GM19463 (cell line): Measurements from ENCODE around the gene TRIM39.
A peak's percentile ranks its signal among the peaks of the same experiment; 100 is the strongest.

Experiments
- ATAC-seq: cut with Tn5 transposase; IDR thresholded peaks from one replicate; pipeline ENCODE4 v1.9.1; 2021; ENCODE audit warnings: mild to moderate bottlenecking, moderate library complexity; ENCODE audit not compliant: unreplicated experiment

The TRIM39 gene

DNA sequence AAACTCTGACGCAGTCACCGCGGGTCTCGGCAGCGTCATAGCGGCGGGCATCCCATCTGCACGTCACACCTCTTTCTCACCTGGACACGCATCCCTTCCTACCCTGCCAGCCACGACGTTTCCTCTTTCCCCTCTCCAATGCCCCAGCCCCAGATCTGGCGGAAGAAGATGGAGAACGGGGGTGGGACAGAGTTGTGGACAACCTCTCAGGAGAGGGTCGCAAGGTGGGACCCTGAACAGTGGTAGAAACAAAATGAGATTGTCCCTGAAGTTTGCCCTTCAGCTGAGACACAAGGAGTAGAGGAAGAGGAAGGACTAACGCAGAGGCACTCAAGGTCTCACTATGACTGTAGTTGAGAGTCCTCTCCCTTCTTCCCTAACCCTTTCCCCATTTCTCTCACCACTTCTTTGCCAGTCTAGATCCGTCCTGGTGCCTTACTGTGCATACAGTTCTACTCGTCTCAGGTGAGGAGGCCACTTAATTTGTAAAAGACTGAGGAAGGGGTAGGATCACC, 562 bp downstream of the TRIM39 start:
- no peak for ATAC-seq

DNA sequence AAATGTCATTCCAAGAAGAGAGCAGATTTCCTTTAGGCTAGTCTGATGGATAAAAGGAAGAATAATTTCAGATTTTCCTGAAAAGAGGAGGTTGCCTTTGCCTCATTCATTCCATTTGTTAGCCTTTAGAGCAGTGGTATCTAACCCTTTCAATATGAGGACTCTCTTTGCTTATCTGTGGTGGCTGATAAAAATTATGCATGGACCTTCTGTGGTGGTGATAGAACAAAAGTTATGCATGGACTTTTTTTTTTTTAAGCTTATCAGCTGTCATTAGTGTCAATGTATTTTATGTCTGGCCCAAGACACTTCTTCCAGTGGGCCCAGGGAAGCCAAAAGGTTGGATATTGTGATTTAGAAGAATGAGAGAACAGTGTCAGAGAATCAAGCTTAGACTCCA, 1.7 kb downstream of the TRIM39 start:
- ATAC-seq, result no peak

DNA sequence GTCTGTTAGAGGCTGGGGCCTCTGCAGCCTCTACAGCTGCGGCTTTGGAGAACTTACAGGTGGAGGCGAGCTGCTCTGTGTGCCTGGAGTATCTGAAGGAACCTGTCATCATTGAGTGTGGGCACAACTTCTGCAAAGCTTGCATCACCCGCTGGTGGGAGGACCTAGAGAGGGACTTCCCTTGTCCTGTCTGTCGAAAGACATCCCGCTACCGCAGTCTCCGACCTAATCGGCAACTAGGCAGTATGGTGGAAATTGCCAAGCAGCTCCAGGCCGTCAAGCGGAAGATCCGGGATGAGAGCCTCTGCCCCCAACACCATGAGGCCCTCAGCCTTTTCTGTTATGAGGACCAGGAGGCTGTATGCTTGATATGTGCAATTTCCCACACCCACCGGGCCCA, 2.6 kb downstream of the TRIM39 start:
- ATAC-seq, result no peak

DNA sequence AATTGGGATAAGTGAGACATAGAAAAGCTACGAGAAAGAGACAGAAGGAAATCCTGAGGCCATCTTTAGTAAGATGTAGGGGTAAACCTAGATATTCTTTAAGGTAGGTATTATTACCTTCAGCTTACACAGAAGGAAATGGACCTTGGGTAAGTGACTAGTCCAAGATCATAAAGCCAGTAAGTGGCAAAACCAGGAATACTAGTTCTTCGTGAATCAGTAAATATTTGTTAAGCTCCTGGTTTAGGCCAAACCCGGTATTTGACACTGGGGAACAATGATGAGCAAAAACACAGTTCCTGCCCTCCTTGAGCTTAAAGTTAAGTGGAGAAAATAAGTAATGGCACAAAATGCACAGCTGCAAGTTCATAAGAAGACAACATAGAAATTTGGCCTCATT, 5.3 kb downstream of the TRIM39 start:
- ATAC-seq, result no peak

DNA sequence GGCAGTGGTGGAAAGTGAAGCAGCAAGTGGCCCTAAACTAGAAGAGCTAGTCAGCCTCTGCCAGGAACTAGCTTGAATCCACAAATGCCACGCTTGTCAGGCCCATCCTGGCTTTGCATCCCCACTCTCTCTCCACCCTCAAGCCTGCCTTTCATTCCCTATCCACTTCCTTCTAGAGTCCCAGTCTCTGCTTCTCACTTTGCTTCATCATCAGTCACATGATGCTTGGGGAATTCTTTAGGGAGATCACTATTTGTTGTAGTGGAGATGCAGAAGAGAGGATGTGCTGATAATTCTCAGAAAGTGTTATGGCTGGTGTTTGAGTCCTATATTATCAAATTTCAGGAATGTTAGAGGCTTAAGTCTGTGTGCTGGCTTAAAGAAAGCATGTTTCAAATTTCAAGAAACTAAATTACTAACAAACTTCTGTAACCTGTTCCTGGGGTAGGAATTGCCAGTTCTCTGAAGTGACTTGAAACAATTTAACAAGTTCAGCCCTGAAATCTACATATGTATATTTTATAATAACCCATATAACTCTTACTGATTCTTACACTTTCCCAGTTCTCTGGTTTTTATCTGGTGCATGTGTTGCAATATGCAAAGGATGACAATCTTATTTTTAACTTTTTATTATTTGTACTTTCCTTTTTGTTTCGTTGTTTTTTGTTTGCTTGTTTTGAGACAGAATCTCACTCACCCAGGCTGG, 7.5 kb downstream of the TRIM39 start:
- no peak for ATAC-seq

DNA sequence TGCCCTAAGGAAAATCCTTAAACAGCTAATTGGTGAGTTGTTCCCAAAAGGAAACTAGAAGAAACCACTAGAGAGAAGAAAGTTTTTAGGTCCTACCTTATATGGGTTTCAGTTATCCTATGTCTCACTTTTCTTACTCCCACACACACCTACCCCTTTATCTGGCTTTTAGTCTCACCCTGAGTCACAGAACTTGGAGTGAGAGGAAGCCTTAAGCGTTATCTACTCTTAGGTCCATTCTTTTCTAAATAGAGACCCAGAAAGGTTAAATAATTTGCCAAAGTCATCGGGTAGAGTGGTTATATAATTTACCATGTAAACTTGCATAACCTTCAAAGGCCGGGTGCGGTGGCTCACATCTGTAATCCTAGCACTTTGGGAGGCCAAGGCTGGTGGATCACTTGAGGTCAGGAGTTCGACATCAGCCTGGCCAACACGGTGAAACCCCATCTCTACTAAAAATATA, 13.9 kb downstream of the TRIM39 start:
- no peak for ATAC-seq

DNA sequence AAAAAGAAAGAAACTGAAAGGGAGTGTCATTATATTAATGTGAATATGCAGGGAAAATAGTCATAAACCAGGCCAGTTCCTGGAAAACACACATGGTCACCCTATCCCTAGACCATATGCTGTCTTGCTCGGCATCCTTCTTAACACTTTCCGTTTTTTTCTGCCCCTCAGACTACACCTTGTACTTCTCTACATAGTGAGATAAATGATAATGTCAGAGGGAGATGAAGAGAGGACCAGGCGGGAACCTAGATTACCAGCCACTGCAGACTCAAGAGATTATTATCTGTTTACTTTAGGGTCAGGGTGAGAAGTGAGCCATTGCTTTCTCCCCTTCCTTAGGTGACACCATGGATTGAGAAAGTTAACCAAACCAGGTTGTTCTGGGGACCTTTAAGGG, 14.5 kb downstream of the TRIM39 start:
- ATAC-seq, result no peak

DNA sequence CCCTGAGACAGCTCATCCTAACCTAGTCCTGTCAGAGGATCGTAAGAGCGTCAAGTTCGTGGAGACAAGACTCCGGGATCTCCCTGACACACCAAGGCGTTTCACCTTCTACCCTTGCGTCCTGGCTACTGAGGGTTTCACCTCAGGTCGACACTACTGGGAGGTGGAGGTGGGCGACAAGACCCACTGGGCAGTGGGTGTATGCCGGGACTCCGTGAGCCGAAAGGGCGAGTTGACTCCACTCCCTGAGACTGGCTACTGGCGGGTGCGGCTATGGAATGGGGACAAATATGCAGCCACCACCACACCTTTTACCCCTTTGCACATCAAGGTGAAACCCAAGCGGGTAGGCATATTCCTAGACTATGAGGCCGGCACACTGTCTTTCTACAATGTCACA, 15.0 kb downstream of the TRIM39 start:
- ATAC-seq, result no peak

DNA sequence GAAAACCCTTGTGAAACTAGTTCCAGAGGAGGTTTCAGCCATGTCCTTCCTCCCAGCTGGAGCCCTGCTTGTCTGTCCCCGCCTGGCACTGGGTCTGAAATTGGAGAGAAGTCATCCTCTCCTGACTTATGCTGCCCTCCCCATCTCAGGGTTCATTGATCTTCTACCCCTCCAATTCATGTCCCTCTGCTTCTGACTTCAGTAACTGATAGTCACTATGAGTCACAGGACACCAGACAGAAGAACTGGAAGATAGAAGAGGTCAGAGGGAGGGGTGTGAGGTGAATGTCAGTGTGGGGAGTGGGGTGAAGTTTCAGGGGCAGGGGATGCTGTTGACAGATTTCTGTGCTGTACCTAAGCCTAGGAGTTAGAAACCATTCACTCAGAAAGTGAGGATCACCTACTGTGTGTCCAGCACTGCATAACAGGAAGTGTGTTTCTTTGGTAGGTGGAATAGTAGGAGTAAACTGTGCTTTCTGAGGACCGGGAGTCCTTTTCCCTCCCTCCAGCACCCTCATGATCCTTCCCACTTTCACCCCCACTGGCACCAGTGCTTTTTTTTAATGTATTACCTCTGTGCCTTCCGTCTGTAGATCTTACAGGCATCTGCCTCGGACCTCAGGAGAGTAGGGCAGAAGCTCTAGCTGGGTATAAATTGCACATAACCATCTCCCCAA, 17.6 kb downstream of the TRIM39 start:
- no peak for ATAC-seq

DNA sequence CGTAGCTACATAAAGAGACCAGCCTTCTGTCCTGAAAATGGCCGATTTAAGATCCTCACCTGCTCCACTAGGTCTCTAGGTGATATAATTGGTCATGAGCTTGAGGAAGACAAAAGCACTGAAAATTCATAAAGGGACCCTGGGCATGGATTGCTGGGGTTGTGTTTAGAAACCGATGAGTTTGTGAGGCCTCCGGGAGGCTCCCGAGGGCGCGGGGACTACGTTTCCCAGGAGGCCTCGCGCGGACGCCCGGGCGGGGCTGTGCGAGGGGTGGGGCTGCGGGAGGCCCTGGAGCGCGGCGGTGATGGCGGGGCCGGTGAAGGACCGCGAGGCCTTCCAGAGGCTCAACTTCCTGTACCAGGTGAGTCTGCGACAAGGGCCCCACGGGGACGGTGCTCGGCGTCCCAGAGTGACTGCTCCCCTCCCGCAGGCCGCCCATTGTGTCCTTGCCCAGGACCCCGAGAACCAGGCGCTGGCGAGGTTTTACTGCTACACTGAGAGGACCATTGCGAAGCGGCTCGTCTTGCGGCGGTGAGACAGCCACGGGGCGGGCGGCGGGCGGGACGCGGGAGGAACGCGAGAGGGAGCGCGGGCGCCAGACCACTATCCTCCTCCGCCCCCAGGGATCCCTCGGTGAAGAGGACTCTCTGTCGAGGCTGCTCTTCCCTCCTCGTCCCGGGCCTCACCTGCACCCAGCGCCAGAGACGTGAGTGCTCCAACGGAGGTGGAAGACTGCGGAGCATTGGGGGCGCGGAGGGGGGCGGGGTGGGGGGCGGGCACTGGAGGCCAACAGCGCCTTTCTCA, 18.3 kb downstream of the TRIM39 start, which contains the start of gene RPP21:
RPP21 (plus strand) TSS at position 289 of the 804 bp plus-strand sequence; CDS start at position 305, 16 bp downstream.
- ATAC-seq, result peak; percentile 94

DNA sequence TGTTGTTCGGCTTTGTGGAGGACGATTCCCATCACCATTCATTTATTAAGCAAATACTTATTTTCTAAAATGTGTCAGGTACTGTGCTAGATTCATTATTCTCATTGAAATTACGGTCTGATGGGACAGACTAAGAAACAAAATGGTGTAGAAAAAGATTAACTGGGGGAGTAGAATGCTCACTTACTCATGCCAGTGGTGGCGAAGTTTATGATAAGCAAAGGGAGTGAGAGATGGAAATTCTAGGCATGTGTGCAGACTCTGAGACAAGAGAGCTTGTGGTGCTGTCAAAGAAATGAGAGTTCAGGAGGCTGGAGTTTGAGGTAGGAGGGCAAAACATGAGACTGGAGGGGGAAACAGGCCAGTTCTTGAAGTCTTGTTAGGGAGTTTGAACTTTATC, 19.1 kb downstream of the TRIM39 start:
- ATAC-seq, result no peak

DNA sequence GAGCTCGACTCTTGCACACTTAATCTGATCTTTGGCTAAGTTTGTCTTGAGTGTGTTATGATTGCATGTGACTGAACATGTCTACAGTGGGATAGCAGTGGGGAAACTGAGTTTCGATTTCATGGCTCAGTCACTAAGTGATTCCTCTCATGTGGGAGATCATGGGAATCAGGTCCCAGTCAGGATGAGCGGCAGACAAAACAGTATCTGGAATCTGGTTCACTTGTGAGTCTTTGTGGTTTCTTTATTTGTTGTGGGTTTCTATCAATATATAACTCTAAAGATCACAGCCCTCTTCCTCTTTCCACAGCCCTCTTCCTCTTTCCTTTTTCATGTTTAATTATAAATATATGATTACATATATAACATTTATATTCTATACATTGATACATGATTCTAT, 22.2 kb downstream of the TRIM39 start:
- no peak for ATAC-seq

DNA sequence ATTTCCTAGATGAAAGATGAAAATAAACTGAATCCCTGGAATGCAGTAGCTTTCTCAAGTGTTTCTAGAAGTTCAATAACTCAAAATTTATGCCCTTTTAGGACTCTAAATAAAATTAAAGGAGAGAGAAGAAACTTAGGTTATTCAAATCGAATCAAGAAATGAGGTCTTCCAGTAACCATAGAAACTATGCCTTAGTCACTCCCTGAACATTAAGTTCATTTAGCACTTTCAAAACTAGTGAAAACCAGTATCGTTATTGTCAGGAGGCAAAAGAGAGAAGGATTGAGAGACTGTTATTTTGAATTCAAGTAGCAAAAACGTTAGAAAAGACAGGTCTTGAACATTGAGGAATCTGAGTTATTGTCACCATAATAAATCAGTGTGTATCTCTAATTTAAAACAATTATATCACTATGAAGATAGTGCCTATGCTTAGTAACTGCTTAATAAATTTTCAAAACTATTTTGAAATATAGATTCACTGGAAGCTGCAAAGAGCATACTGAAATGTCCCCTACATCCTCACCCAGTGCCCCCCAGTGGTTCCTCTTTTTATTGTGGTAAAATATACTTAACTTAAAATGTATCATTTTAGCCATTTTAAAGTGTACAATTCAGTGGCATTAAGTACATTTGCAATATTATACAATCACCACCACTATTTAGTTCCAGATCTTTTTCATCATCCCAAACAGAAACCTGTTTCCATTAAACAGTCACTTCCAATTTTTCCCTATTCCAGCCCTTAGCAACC, 22.9 kb downstream of the TRIM39 start:
- no peak for ATAC-seq

DNA sequence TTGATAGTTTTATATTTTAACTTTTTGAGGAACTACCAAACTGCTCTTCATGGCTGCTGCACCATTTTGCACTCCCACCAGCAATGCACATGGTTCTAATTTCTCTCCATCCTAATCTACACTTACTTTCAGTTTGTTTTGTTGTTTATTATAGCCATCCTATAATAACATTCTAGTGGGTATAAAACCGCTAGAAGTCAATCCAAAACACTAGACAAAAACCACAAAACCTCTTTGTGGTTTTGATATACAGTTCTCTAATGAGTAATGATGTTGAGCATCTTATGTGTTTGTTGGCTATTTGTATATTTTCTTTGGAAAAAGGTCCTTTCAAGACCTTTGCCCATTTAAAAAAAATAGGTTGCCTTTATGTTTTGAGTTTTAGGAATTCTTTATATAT, 23.8 kb downstream of the TRIM39 start:
- ATAC-seq, result no peak

DNA sequence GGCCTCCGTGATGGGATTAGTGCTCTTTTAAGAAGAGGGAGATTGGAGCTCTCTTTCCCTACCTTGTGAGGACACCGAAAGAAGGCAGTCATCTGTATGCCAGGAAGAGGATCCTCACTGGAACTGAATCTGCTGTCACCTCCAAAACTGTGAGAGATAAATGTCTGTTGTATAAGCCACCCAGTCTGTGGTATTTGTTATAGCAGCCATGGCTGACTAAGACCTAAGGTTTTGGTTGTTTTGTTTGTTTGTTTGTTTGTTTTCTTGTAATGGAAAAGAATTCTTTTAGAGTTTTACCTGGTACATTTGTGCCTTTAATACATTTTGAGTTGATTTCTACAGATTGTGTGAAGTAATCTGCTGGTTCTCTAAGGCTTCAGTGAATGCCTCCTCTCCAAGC, 25.8 kb downstream of the TRIM39 start:
- no peak for ATAC-seq

DNA sequence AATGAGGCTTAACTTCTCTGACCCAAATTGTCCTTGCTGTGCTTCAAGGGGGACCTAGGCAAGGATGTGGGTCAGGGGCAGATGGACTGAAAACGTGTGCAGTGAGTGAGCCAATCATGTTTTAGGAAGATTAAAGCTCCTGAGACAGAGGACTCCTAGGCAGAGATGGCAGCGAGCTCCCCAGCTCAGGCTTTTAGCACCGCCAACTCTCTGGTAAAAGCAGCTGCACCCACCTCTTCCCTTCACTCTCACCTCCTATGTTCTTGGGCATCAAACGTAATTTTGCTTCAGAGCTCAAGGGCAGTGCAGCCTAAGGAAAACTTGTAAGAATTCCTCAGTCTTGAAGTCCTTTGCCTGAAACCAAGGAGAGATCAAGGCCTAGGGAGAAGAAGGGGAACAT, 28.6 kb downstream of the TRIM39 start:
- ATAC-seq, result no peak

DNA sequence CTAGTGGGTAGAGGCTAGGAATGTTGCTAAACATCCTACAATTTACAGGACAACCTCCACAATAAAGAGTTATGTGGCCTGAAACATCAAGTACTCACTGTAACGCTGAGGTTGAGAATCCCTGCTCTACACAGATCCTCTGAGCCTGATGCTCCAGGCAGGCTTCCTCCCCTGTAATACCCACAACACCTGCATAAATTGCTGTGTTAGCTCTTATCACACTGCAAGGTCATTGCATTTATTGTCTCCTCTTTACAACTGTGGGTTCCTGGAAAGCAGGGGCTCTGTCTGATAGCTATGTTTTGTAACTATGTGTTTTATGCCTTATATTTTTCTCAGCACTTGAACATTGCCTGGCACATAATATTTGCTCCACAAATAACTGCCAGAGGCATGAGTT, 29.8 kb downstream of the TRIM39 start:
- no peak for ATAC-seq

DNA sequence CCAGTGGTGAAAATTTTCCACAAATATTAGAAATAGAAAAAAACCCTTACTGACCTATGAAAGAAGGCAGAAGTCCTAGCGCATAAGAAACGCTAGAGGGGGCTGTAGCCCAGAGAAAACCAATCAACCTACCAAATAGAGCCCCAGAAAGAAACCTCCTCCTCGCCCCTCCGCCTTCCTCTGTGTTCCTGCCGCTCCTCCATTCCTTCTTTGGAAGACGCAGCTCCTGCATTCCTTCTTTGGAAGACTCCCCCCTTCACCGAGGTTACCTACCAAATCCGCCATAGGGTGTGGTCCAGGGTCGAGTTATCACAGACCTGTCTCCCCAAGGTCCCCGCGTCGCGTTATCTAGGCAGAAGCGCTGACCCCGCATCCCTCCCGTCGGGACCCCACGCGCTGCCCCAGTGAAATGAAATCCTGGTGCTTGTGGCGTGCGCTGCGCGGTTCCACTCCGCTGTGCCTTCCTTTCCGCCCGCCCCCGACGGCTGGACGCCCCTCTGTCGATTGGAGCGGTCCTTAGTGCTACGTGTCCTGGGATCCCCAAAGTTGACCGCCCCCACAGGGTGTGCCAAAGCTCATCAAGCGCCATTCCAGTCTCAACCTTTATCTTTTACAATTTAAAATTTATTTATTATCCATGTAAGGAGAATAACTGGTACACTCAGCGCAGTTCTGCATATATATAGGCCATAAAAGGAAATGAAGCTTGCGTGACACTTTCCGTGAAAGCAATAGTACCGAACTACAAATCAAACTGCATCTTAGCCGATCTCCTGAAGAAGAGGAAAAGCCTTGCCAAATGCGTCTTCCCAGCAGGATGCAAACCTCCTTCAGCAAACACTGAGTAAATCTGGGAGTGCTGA, 31.2 kb downstream of the TRIM39 start:
- ATAC-seq, result no peak

DNA sequence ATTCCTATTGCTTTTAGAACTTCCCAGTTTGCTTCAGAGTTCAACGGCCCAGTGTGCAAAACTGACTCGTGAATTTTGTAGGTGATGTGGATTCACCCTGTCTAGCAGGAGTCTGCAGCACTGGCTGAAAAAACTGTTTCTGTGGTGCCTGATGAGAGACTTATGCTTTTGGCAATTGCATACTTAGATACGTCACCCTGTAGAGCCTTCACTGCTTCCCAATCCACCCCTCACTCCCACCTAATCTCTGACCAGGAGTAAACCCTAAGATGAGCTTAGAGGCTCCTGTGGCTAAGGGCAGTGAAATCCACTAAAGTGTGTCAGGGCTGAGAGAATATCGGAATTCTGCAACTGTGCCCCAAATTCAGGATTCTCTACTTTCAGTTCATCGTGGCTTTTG, 32.5 kb downstream of the TRIM39 start:
- ATAC-seq, result no peak

DNA sequence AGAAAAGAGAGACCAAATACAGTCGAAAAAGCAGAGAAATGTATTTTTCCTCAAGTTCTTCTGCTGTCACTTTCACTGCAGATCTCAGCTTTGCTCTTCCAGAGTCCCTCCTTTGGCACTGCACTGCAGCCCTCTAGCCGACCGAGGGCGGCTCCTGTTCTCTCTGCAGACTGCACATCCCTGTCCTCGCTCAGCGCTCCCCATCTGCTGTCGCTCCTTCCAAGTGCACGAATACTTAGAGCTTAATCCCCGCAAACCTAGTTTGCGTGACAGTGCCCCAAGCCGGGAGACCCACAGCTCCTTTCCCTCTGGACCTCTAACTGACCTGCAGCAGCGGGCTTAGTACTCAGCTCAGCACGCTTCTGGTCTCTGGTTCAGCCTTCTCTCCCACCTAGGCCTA, 33.4 kb downstream of the TRIM39 start:
- no peak for ATAC-seq
